SKM-1 treated with dmso at 0.1 percent for 144 hours (cell line): ENCODE measurements around the gene ZNF513.
"Not testable (repeated sequence)": the region's sequence is repeated elsewhere in the genome, so short reads cannot be mapped to it uniquely, and the experiment has no call there.

Experiments
- DNase-seq: peaks from one replicate; lab custom pipeline; 2025; ENCODE audit not compliant: unreplicated experiment; lab: John Stamatoyannopoulos, UW

The ZNF513 gene

DNA sequence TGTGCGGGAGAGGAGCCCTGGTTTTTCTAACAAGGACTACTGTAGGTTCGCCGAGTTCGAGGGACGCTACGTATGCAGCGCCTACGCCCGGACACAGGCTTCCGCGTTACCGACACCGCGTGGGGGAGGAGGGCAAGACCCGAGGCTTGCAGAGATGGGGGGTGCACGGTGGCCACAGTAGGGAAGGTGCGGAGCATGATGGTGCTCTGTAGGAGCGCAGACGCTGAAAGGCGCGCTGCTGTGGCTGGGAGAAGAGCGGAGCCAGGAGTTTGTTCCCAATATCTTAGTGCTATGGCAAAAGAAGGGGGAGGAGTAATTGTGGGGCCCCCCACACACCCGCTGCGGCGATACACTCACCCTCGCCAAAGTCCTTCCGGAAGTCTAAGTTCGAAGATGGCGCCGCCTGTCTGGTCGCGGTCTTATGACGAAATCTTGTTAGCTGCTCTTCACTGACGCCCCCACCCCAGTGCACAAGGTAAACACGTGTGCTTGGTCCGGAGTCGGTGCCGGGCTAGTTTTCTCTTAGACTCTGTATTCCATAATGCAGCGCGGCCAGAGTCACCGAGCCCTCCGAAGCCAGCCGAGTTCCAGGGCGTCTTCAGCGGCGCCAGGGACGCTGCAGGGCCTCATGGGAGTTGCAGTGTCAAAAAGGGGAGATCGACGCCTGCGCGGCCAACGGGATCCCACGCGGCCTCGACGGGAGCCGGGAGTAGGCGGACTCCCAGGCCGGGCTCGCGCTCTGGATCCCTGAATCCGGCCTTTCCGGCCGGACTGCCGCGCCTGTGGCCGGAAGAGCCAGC is 24.0 kb downstream of the ZNF513 start, which contains the start of gene GTF3C2:
Gene GTF3C2, minus strand, starts transcription at position 383 of the 800 bp plus-strand sequence. CDS start 13,210 bp downstream, outside the sequence.
- DNase-seq, result peak; percentile 98

DNA sequence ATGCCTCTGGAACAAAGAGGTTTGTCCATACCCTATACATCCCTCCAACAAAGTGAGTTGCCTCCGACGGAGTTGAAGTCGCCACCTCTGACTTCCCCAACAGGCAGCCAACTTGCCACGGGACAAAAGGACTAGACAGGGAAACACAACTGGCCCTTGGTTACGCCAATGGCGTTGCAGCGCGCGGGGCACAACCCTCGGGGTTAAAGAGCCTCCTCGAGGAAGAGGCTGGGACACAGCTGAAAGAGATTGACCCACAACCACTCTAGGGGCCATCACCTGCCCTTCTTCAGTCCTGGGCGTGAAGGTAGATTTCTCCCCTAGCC is 24.5 kb downstream of the ZNF513 start:
- peak; percentile 72 for DNase-seq

DNA sequence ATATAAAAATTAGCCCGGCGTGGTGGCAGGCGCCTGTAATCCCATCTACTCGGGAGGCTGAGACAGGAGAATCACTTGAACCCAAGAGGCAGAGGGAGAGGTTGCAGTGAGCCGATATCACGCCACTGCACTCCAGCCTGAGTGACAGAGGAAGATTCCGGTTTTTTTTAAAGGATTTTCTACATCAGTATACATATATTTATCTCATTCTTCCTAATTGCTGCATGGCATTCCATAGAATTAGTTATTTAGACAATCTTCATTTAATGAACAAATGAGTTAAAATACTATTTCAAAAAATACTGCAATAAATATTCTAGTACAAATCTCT is 26.0 kb downstream of the ZNF513 start:
- DNase-seq, result no peak

DNA sequence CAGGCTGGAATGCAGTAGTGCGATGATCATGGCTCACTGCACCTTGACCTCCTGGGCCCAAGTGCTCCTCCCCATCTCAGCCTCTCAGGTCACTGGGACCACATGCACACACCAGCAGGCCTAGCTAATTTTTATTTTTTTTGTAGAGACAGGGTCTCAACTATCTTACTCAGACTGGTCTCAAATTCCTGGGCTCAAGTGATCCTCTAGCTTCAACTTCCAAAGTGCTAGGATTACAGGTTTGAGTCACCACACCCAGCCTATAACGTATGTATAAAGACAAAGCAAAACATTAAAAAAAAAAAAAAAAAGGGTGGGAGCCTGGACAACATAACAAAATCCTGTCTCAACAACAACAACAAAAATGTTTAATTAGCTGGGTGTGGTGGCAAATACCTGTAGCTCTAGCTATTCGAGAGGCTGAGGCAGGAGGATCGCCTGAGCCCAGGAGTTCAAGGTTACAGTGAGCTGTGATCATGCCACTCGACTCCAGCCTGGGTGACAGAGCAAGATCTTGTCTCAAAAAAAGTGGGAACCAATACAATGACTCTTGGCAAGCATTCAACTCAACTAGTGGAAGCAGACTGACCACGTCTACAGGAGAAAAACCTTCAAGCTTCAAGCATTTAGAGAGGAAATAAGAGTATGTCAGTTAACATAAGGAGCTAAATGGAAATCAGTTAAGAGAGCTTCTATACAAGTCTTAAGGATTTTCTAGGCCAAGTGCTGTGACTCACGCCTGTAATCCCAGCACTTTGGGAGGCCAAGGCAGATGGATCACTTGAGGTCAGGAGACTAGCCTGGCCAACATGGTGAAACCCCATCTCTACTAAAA is 26.6 kb downstream of the ZNF513 start:
- DNase-seq, result no peak

DNA sequence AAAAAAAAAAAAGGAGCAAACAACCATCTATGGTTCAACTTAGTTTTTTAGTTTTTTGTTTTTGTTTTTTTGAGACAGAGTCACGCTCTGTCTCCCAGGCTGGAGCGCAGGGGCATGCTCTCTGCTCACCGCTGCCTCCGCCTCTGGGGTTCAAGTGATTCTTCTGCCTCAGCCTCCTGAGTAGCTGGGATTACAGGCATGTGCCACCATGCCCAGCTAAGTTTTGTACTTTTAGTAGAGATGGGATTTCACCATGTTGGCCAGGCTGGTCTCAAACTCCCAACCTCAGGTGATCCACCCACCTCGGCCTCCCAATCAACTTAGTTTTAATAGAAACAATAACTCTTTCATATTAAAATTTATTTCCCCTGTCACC is 27.2 kb downstream of the ZNF513 start:
- DNase-seq, result not testable (repeated sequence)

DNA sequence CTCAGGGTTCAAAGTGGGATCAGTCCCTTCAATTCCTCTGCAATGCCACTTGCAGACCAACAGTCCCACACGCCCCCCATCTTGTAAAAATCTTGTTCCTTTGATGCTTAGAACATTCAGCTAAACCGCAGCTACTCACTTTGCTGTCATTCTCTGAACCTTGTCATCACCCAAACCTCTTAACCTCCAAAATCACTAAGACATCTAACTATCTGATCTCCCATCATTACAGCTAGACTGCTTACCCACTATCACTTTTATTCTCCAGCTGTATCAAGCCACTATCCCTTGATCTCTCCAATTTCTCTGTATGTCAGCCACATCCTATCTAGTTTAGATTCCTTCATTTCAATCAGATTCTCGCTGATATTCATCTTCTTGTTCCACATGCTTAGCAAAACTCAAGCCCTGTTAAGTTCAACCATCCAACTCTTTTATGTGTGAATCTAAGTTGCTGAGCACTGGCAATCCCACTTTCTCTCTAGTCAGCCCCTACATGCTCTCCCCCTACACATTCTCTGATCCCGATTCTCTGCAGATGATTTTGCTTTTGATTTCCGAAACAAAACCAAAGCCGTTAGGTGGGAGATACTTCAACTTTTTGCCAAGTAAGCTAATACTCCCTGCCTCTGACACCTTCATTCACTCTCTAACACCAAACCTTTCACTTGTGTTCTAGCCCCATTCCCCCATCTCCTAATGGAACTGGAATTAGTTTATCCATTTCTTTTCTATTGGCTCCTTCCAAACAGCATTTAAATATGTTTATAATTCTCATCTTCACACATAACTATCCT is 28.5 kb downstream of the ZNF513 start:
- DNase-seq, result no peak

DNA sequence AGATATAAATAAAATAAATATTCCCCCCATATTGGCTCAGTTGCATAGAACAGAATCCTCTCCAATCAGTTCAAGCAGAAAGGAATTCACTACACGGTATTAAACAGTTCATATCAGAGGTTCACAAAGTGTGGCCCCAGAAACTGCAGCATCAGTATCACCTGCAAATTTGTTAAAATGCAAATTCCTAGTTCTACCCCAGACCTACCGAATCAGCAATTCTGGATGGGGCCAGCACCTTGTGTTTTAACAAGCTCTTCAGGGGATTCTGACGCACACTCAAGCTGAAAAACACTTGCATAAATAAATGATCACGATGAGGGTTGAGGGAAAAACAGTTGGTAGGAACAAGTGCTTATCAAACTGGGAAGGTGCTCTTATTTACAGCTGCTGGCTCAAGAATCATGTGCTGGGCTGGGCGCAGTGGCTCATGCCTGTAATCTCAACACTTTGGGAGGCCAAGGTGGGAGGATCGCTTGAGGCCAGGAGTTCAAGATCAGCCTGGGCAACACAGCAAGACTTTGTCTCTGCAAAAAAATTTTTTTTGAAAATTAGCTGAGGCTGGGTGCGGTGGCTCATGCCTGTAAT is 30.3 kb downstream of the ZNF513 start:
- DNase-seq, result no peak

DNA sequence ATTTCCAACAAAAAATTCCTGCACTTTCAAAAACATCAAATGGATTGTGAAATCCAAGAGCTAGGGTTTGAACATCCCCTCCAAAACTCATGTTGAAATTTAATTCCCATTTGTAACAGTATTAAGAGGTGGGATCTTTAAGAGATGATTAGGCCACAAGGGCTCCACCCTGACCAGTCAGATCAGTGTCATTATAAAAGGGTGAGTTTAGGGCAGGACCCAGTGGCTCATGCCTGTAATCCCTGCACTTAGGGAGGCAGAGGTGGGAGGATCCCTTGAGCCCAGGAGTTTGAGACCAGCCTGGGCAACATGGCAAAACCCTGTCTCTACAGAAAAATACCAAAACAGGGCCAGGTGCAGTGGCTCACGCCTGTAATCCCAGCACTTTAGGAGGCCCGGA is 32.9 kb downstream of the ZNF513 start:
- DNase-seq, result no peak

DNA sequence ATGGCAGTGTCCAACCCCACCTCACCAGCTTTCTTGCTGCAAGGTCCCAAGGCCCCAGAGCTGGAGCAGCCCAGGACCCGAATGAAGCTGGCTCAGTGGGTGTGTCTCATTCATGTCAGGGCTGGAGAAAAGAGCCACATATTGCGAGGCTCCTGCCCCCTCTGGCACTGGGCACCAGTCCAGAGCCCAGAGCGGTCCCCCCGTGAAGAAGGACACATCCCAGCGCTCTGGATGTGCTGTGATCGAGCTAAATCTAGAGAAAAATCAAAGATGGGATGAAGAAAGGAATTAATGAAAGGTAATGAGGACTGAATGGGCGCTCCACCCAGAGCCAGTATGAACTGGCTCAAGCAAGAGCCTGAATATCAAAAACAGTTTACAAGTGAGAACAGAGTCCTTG is 44.4 kb downstream of the ZNF513 start:
- no peak for DNase-seq

DNA sequence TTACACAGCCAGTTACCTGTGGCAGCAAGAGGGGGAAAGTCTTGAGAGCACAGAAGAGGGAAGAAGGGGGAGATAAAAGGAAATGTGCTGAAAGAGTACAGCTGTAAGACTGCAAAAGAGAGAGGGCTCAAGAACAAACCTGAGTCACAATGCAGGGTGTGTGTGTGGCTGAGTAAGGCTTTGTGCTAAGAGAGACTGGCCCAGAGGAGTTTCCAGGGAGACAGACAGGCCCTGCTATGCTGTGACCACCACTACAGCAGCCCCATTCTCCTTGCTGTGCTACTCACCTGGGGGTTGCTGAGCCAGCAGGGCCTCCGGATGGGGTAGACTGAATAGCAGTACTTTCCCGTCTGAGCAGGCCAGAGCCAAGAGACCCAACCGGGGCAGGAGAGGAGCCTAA is 45.2 kb downstream of the ZNF513 start:
- DNase-seq, result no peak
